ENCODE data around the gene PCK2.

DNA sequence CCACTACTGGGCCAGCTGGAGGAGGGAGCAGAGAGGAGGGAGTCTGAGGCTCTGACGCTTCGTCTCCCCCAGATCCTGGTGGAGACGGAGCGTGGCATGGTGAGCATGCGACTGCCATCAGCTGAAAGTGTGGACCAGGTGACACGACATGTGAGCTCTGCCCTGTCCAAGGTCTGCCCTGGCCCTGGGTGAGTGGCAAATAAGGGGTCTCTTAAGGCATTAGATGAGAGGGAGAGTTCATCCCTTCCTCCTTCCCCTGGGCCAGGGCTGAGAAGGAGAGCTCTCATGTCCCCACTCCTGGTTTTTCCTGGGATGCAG, 39.8 kb upstream of the PCK2 start:
- TF ChIP-seq, protein P1, sequence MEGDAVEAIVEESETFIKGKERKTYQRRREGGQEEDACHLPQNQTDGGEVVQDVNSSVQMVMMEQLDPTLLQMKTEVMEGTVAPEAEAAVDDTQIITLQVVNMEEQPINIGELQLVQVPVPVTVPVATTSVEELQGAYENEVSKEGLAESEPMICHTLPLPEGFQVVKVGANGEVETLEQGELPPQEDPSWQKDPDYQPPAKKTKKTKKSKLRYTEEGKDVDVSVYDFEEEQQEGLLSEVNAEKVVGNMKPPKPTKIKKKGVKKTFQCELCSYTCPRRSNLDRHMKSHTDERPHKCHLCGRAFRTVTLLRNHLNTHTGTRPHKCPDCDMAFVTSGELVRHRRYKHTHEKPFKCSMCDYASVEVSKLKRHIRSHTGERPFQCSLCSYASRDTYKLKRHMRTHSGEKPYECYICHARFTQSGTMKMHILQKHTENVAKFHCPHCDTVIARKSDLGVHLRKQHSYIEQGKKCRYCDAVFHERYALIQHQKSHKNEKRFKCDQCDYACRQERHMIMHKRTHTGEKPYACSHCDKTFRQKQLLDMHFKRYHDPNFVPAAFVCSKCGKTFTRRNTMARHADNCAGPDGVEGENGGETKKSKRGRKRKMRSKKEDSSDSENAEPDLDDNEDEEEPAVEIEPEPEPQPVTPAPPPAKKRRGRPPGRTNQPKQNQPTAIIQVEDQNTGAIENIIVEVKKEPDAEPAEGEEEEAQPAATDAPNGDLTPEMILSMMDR (IDR thresholded peaks at IDR 0.05), result no peak
- TF ChIP-seq POLR2AphosphoS5 (IDR thresholded peaks at IDR 0.05) (no peak), POLR2A (IDR thresholded peaks at IDR 0.05; ENCODE audit: low read depth) (no peak), EP300 (IDR thresholded peaks at IDR 0.05) (no peak)
